ENCODE data around the gene VAMP1. TPM values are rescaled to one million over a fixed set of nuclear protein-coding genes. Genes with fewer than 3 reads are reported as not detected.

The VAMP1 gene
- total and polyA plus RNA-seq, 10 of the 15 experiments (the other 5 are each of a cell fraction or from before 2014, with no cell fraction given), result 4.8 to 123 (median 27.5) TPM

GRCh38 chr12:6428326-6428725, 42.2 kb downstream of the VAMP1 start:
- H3K9ac ChIP-seq (ENCODE audit: control insufficient read depth, insufficient read depth, low read length), result peak overlapping the region; percentile 71
- intact Hi-C loops (cut with micrococcal nuclease; ENCODE audit: unreplicated experiment), result no loop called here
- no peak for TF ChIP-seq PKNOX1 (IDR thresholded peaks at IDR 0.05)
- no peak for TF ChIP-seq MEF2A (IDR thresholded peaks at IDR 0.05; ENCODE audit: insufficient read depth, low read depth, low read length)
- no peak for TF ChIP-seq WRNIP1 (IDR thresholded peaks at IDR 0.05; ENCODE audit: borderline replicate concordance, low read depth, low read length)
- no peak for TF ChIP-seq SREBF2 (IDR thresholded peaks at IDR 0.05; ENCODE audit: low read length)
- no peak for TF ChIP-seq IKZF2 (IDR thresholded peaks at IDR 0.05)
- no peak for TF ChIP-seq HSF1 (IDR thresholded peaks at IDR 0.05; ENCODE audit: low read depth, low read length)
- TF ChIP-seq CBX3 (IDR thresholded peaks at IDR 0.05; ENCODE audit: borderline replicate concordance, low read depth), result no peak
- TF ChIP-seq ZNF592 (IDR thresholded peaks at IDR 0.05), result no peak
- no peak for TF ChIP-seq NBN (IDR thresholded peaks at IDR 0.05)
- no peak for TF ChIP-seq NRF1 (conservative IDR thresholded peaks at IDR 0.05; ENCODE audit: low read depth, low read length)
- no peak for TF ChIP-seq IRF4 (IDR thresholded peaks at IDR 0.05; ENCODE audit: low read depth, low read length)
- TF ChIP-seq FOS (IDR thresholded peaks at IDR 0.05; ENCODE audit: borderline replicate concordance, extremely low read depth, insufficient read length), result no peak
- no peak for TF ChIP-seq ZNF24 (IDR thresholded peaks at IDR 0.05)
- no peak for TF ChIP-seq EP300 (IDR thresholded peaks at IDR 0.05; ENCODE audit: borderline replicate concordance in 1 of 2, control insufficient read depth in 1 of 2, low read depth in 2 of 2, low read length in 2 of 2)
- TF ChIP-seq BCL3 (IDR thresholded peaks at IDR 0.05; ENCODE audit: borderline replicate concordance, insufficient read depth, low read depth, low read length, poor library complexity, severe bottlenecking), result no peak
- TF ChIP-seq DPF2 (IDR thresholded peaks at IDR 0.05), result no peak
- no peak for TF ChIP-seq BMI1 (IDR thresholded peaks at IDR 0.05; ENCODE audit: borderline replicate concordance)

More at GRCh38 chr12:6428326-6428725, 42.2 kb downstream of the VAMP1 start:
- Histone ChIP-seq H3K4me3 (peak overlapping the region; percentile 45), H3K27me3 (replicated peaks in 1 of 2; ENCODE audit: control insufficient read depth in 2 of 2, insufficient read depth in 2 of 2, low read length in 1 of 2) (no peaks in the 10 kb centered on the region; a peak in 1 of 4 replicates), H3K27ac (ENCODE audit: control insufficient read depth, insufficient read depth) (peak overlapping the region; percentile 95), H3K36me3 (ENCODE audit: control insufficient read depth in 2 of 2, insufficient read depth in 2 of 2, low read length in 1 of 2) (no peaks in the 10 kb centered on the region), H2AFZ (ENCODE audit: control insufficient read depth, low read depth, low read length) (peak overlapping the region; percentile 19), H3K4me2 (ENCODE audit: control insufficient read depth, insufficient read depth) (peak overlapping the region; percentile 82), H3K79me2 (ENCODE audit: control insufficient read depth, insufficient read depth, low read length) (peaks cover 3% of the 10 kb centered on the region), H3K4me1 (ENCODE audit: control insufficient read depth, insufficient read depth, low read length) (peaks cover 85% of the 10 kb centered on the region), H4K20me1 (ENCODE audit: control insufficient read depth, insufficient read depth) (no peaks in the 10 kb centered on the region), H3K9me3 (replicated peaks; ENCODE audit: control insufficient read depth, insufficient read depth, low read length) (no peaks in the 10 kb centered on the region)
- POLR2A ChIA-PET, result interaction anchor here (1.0 to 7.3 kb wide), 8 partner anchors 14 to 92 kb away, joined by 3 to 134 read pairs (median 10); partner anchors contain the start of genes CD27, TAPBPL and VAMP1
- RAD21 ChIA-PET (ENCODE audit: unreplicated experiment), result interaction anchor here (1.3 to 7.6 kb wide), 8 partner anchors 10 to 110 kb away, joined by 4 to 151 read pairs (median 61); partner anchors contain the start of genes CD27 and TAPBPL
- ATAC-seq (no peak), FAIRE-seq (no peak), DNase-seq (ENCODE audit: low read depth, low spot score) (no peak)
- in situ Hi-C loops (cut with MboI), result loop anchor here (5.0 kb wide), 2 partner anchors 34 to 104 kb away; partner anchors contain the start of gene GAPDH
- CTCF ChIA-PET, result interaction anchor here (0.9 to 8.1 kb wide), 9 partner anchors 13 to 130 kb away, joined by 3 to 240 read pairs (median 5); partner anchors contain the start of genes CD27 and VAMP1
- 0% methylated on average over 3 of the region's 3 CpGs for WGBS (ENCODE audit: insufficient coverage, insufficient replicate concordance, low lambda C conversion rate, missing lambda C conversion rate)
- no TSS peak for BruUV-seq (replicated peaks)
- SMC1A ChIA-PET (ENCODE audit: uncharacterized antibody, unreplicated experiment), result interaction anchor here (1.3 to 8.1 kb wide), 8 partner anchors 15 to 89 kb away, joined by 4 to 211 read pairs (median 28); partner anchors contain the start of genes CD27, MRPL51, TAPBPL and VAMP1
